Trophoblast cell (in vitro differentiated cells and primary cell): ENCODE results near the gene TTLL5.

Experiments
- DNase-seq, 2 donors: peaks; one replicate each; pipeline ENCODE4 v3.0.0-alpha.2; 2016
- H2AFZ ChIP-seq: 2 replicates; pipeline ENCODE4 v1.6.1; 2013; ENCODE audit warnings: low read length, moderate library complexity, mild to moderate bottlenecking; ENCODE audit not compliant: insufficient read depth, poor library complexity
- H2AK5ac ChIP-seq: 2 replicates; pipeline ENCODE4 v1.6.1; 2013; ENCODE audit warnings: mild to moderate bottlenecking, low read length
- H2BK120ac ChIP-seq: 2 replicates; pipeline ENCODE4 v1.6.1; 2013; ENCODE audit warnings: low read length, mild to moderate bottlenecking, moderate library complexity; ENCODE audit not compliant: insufficient read depth, poor library complexity
- H2BK12ac ChIP-seq: 2 replicates; pipeline ENCODE4 v1.6.1; 2013; ENCODE audit warnings: mild to moderate bottlenecking, low read length, moderate library complexity
- H2BK5ac ChIP-seq: 2 replicates; pipeline ENCODE4 v1.6.1; 2013; ENCODE audit warnings: low read length, low read depth, moderate library complexity, mild to moderate bottlenecking; ENCODE audit not compliant: poor library complexity
- H3K14ac ChIP-seq: 2 replicates; pipeline ENCODE4 v1.6.1; 2013; ENCODE audit warnings: mild to moderate bottlenecking, low read length
- H3K18ac ChIP-seq: 2 replicates; pipeline ENCODE4 v1.6.1; 2013; ENCODE audit warnings: mild to moderate bottlenecking, low read length
- H3K23ac ChIP-seq: 2 replicates; pipeline ENCODE4 v1.6.1; 2013; ENCODE audit warnings: low read length
- H3K27ac ChIP-seq: 2 replicates; pipeline ENCODE4 v1.5.1; 2013; ENCODE audit warnings: low read depth, mild to moderate bottlenecking, inconsistent platforms, low read length, moderate library complexity
- H3K27me3 ChIP-seq: 2 replicates; pipeline ENCODE4 v1.6.1; 2013; ENCODE audit warnings: inconsistent platforms, mild to moderate bottlenecking, low read length, moderate library complexity; ENCODE audit not compliant: insufficient read depth
- H3K36me3 ChIP-seq, 2 experiments: 1 replicate in 1 of 2; 2 replicates in 1 of 2; pipeline ENCODE4 v1.6.1; 2013; ENCODE audit warnings: low read length in 2 of 2, mild to moderate bottlenecking in 2 of 2, moderate library complexity in 1 of 2; ENCODE audit not compliant: insufficient read depth in 2 of 2, control insufficient read depth in 1 of 2
- H3K4ac ChIP-seq: 2 replicates; pipeline ENCODE4 v1.6.1; 2013; ENCODE audit warnings: low read depth, mild to moderate bottlenecking, low read length, moderate library complexity
- H3K4me1 ChIP-seq, 2 experiments: 1 replicate in 1 of 2; 2 replicates in 1 of 2; pipeline ENCODE4 v1.6.1; 2013; ENCODE audit warnings: low read length in 2 of 2, mild to moderate bottlenecking in 2 of 2, moderate library complexity in 1 of 2; ENCODE audit not compliant: insufficient read depth in 2 of 2, control insufficient read depth in 1 of 2
- H3K4me2 ChIP-seq: 2 replicates; pipeline ENCODE4 v1.6.1; 2013; ENCODE audit warnings: inconsistent platforms, mild to moderate bottlenecking, low read length, moderate library complexity
- H3K4me3 ChIP-seq: 2 replicates; pipeline ENCODE4 v1.5.1; 2013; ENCODE audit warnings: mild to moderate bottlenecking, low read depth, low read length, inconsistent platforms
- H3K79me1 ChIP-seq: one replicate; pipeline ENCODE4 v1.6.1; 2013; ENCODE audit warnings: low read length
- H3K79me2 ChIP-seq: 2 replicates; pipeline ENCODE4 v1.6.1; 2013; ENCODE audit warnings: low read length, mild to moderate bottlenecking; ENCODE audit not compliant: control insufficient read depth, insufficient read depth, poor library complexity
- H3K9ac ChIP-seq: 2 replicates; pipeline ENCODE4 v1.6.1; 2013; ENCODE audit warnings: mild to moderate bottlenecking, low read length
- H3K9me3 ChIP-seq: 2 replicates; pipeline ENCODE4 v1.6.1; 2013; ENCODE audit warnings: low read depth, mild to moderate bottlenecking, control low read depth, inconsistent platforms, low read length; ENCODE audit not compliant: insufficient read depth
- H4K12ac ChIP-seq: 2 replicates; pipeline ENCODE4 v1.6.1; 2013; ENCODE audit warnings: low read depth, mild to moderate bottlenecking, low read length, moderate library complexity
- H4K8ac ChIP-seq: 2 replicates; pipeline ENCODE4 v1.6.1; 2013; ENCODE audit warnings: low read depth, mild to moderate bottlenecking, low read length, moderate library complexity
- H4K91ac ChIP-seq: one replicate; pipeline ENCODE4 v1.6.1; 2013; ENCODE audit warnings: low read depth, mild to moderate bottlenecking, low read length, moderate library complexity
- WGBS: extraction: QIAGEN DNeasy Blood & Tissue Kit; methylation state at CpG from one replicate; pipeline ENCODE4 v1.1.7; 2013; ENCODE audit warnings: missing lambda C conversion rate; ENCODE audit not compliant: insufficient read length, insufficient coverage; ENCODE audit errors: extremely low coverage; 5-methylcytosine and 5-hydroxymethylcytosine counted together

The TTLL5 gene

GRCh38 chr14:75857199-75857598, 196.2 kb downstream of the TTLL5 start:
- no peaks in the 10 kb centered on the region for H3K36me3 ChIP-seq
- H3K18ac ChIP-seq: no peak overlapping the region
- H3K27ac ChIP-seq: no peak overlapping the region
- no peak overlapping the region for H4K91ac ChIP-seq
- no peak overlapping the region for H3K4me3 ChIP-seq
- H2BK120ac ChIP-seq: no peak overlapping the region
- H3K4me1 ChIP-seq: peaks cover 2 to 5% of the 10 kb centered on the region in 2 experiments
- H3K9me3 ChIP-seq: no peaks in the 10 kb centered on the region
- no peak overlapping the region for H4K8ac ChIP-seq
- H2AK5ac ChIP-seq: no peak overlapping the region
- H3K4ac ChIP-seq: no peak overlapping the region
- no peak overlapping the region for H2BK5ac ChIP-seq
- no peak overlapping the region for H3K9ac ChIP-seq
- H2AFZ ChIP-seq: no peak overlapping the region
- H4K12ac ChIP-seq: no peak overlapping the region
- no peak overlapping the region for H2BK12ac ChIP-seq
- no peak for DNase-seq
- no peaks in the 10 kb centered on the region for H3K79me1 ChIP-seq
- no peaks in the 10 kb centered on the region for H3K27me3 ChIP-seq
- H3K79me2 ChIP-seq: no peaks in the 10 kb centered on the region
- no peak overlapping the region for H3K4me2 ChIP-seq
- H3K23ac ChIP-seq: no peak overlapping the region
- no peak overlapping the region for H3K14ac ChIP-seq
- WGBS: no CpG with 5 or more reads among the region's 1 CpG

- Histone ChIP-seq H2BK12ac (no peak overlapping the region), H2AFZ (no peak overlapping the region), H3K79me2 (no peaks in the 10 kb centered on the region), H4K91ac (no peak overlapping the region), H3K18ac (no peak overlapping the region), H3K4me2 (no peak overlapping the region), H3K14ac (no peak overlapping the region), H3K27ac (no peak overlapping the region), H3K36me3 (no peaks in the 10 kb centered on the region), H3K4me1 (peaks cover 2 to 4% of the 10 kb centered on the region in 2 experiments), H3K4ac (no peak overlapping the region), H2AK5ac (no peak overlapping the region), H3K9ac (no peak overlapping the region), H2BK120ac (no peak overlapping the region), H3K4me3 (no peak overlapping the region), H3K23ac (no peak overlapping the region), H4K12ac (no peak overlapping the region), H3K27me3 (no peaks in the 10 kb centered on the region), H2BK5ac (no peak overlapping the region), H4K8ac (no peak overlapping the region), H3K9me3 (no peaks in the 10 kb centered on the region), H3K79me1 (no peaks in the 10 kb centered on the region)
- WGBS: no CpG with 5 or more reads among the region's 2 CpGs
- DNase-seq: no peak
Measured at GRCh38 chr14:75858362-75858761, 197.3 kb downstream of the TTLL5 start.

GRCh38 chr14:75859746-75860145, 198.7 kb downstream of the TTLL5 start:
- WGBS: no CpG with 5 or more reads among the region's 3 CpGs
- H3K9ac ChIP-seq: no peak overlapping the region
- DNase-seq: no peak
- H3K27ac ChIP-seq: no peak overlapping the region
- no peaks in the 10 kb centered on the region for H3K79me2 ChIP-seq
- H4K91ac ChIP-seq: no peak overlapping the region
- H3K4me1 ChIP-seq: peaks cover 2 to 4% of the 10 kb centered on the region in 2 experiments
- no peak overlapping the region for H2AFZ ChIP-seq
- no peak overlapping the region for H2BK120ac ChIP-seq
- no peak overlapping the region for H4K8ac ChIP-seq
- no peak overlapping the region for H3K4me3 ChIP-seq
- no peak overlapping the region for H3K14ac ChIP-seq
- no peak overlapping the region for H2AK5ac ChIP-seq
- H4K12ac ChIP-seq: no peak overlapping the region
- no peak overlapping the region for H2BK5ac ChIP-seq
- H3K9me3 ChIP-seq: no peaks in the 10 kb centered on the region
- no peak overlapping the region for H3K4me2 ChIP-seq
- no peak overlapping the region for H3K4ac ChIP-seq
- no peaks in the 10 kb centered on the region for H3K79me1 ChIP-seq
- H2BK12ac ChIP-seq: no peak overlapping the region
- no peaks in the 10 kb centered on the region for H3K36me3 ChIP-seq
- H3K18ac ChIP-seq: no peak overlapping the region
- H3K23ac ChIP-seq: no peak overlapping the region
- H3K27me3 ChIP-seq: no peaks in the 10 kb centered on the region

GRCh38 chr14:75860561-75861160, 199.6 kb downstream of the TTLL5 start:
- Histone ChIP-seq H3K4ac (no peak overlapping the region), H3K27ac (no peak overlapping the region), H4K8ac (no peak overlapping the region), H4K12ac (no peak overlapping the region), H3K14ac (no peak overlapping the region), H3K9ac (no peak overlapping the region), H2BK120ac (no peak overlapping the region), H3K79me1 (no peaks in the 10 kb centered on the region), H3K18ac (no peak overlapping the region), H2BK5ac (no peak overlapping the region), H4K91ac (no peak overlapping the region), H3K36me3 (no peaks in the 10 kb centered on the region), H2AFZ (no peak overlapping the region), H3K4me2 (no peak overlapping the region), H3K23ac (no peak overlapping the region), H2AK5ac (no peak overlapping the region), H2BK12ac (no peak overlapping the region), H3K4me3 (no peak overlapping the region), H3K27me3 (no peaks in the 10 kb centered on the region), H3K79me2 (no peaks in the 10 kb centered on the region), H3K9me3 (no peaks in the 10 kb centered on the region), H3K4me1 (peaks cover 2 to 4% of the 10 kb centered on the region in 2 experiments)
- no peak for DNase-seq
- WGBS: no CpG with 5 or more reads among the region's 5 CpGs
